ENCODE results near the gene LRCOL1.
"Not testable (repeated sequence)": the region's sequence is repeated elsewhere in the genome, so short reads cannot be mapped to it uniquely, and the experiment has no call there.

LRCOL1 gene

GRCh38 chr12:132602572-132603239 lies 7.7 kb downstream of the LRCOL1 start:
- Histone ChIP-seq H3K27me3 (ENCODE audit: control insufficient read depth, insufficient read depth, low read length) (peaks cover 69% of the 10 kb centered on the region), H3K36me3 (ENCODE audit: insufficient read depth, low read length) (no peaks in the 10 kb centered on the region), H3K4me2 (ENCODE audit: low read length) (no peak overlapping the region), H3K4me1 (ENCODE audit: control insufficient read depth, insufficient read depth, low read length) (peaks cover 21% of the 10 kb centered on the region), H3K9ac (ENCODE audit: low read depth, low read length) (no peak overlapping the region), H3K4me3 (ENCODE audit: low read length) (no peak overlapping the region), H3K9me3 (replicated peaks; ENCODE audit: low read length) (no peaks in the 10 kb centered on the region)

- H3K27me3 ChIP-seq (ENCODE audit: control insufficient read depth, insufficient read depth, low read length) = peaks cover 58% of the 10 kb centered on the region
- H3K36me3 ChIP-seq (ENCODE audit: insufficient read depth, low read length) = no peaks in the 10 kb centered on the region
- no peak overlapping the region for H3K9ac ChIP-seq (ENCODE audit: low read depth, low read length)
- H3K4me1 ChIP-seq (ENCODE audit: control insufficient read depth, insufficient read depth, low read length) = peaks cover 14% of the 10 kb centered on the region
- no peaks in the 10 kb centered on the region for H3K9me3 ChIP-seq (replicated peaks; ENCODE audit: low read length)
- peak overlapping the region; percentile 94 for H3K4me2 ChIP-seq (ENCODE audit: low read length)
- H3K4me3 ChIP-seq (ENCODE audit: low read length) = peak overlapping the region; percentile 74
These were observed 9.1 kb downstream of the LRCOL1 start for GRCh38 chr12:132601171-132601883.

GRCh38 chr12:132600048-132601032 lies 10.0 kb downstream of the LRCOL1 start:
- Histone ChIP-seq H3K27me3 (ENCODE audit: control insufficient read depth, insufficient read depth, low read length) (peaks cover 52% of the 10 kb centered on the region), H3K4me3 (ENCODE audit: low read length) (peak overlapping the region; percentile 74), H3K36me3 (ENCODE audit: insufficient read depth, low read length) (no peaks in the 10 kb centered on the region), H3K4me2 (ENCODE audit: low read length) (peak overlapping the region; percentile 94), H3K9ac (ENCODE audit: low read depth, low read length) (peak overlapping the region; percentile 76), H3K9me3 (replicated peaks; ENCODE audit: low read length) (no peaks in the 10 kb centered on the region), H3K4me1 (ENCODE audit: control insufficient read depth, insufficient read depth, low read length) (peaks cover 20% of the 10 kb centered on the region)

GRCh38 chr12:132599502-132599901 lies 10.9 kb downstream of the LRCOL1 start:
- H3K4me2 ChIP-seq (ENCODE audit: low read length); H3K4me3 ChIP-seq (ENCODE audit: low read length); H3K9me3 ChIP-seq (replicated peaks; ENCODE audit: low read length); H3K36me3 ChIP-seq (ENCODE audit: insufficient read depth, low read length); H3K9ac ChIP-seq (ENCODE audit: low read depth, low read length): not testable (repeated sequence)
- H3K27me3 ChIP-seq (ENCODE audit: control insufficient read depth, insufficient read depth, low read length) = peaks cover 45% of the 10 kb centered on the region
- peaks cover 20% of the 10 kb centered on the region for H3K4me1 ChIP-seq (ENCODE audit: control insufficient read depth, insufficient read depth, low read length)

- Histone ChIP-seq H3K4me1 (ENCODE audit: control insufficient read depth, insufficient read depth, low read length) (peaks cover 20% of the 10 kb centered on the region), H3K27me3 (ENCODE audit: control insufficient read depth, insufficient read depth, low read length) (peaks cover 31% of the 10 kb centered on the region), H3K36me3 (ENCODE audit: insufficient read depth, low read length) (no peaks in the 10 kb centered on the region), H3K9ac (ENCODE audit: low read depth, low read length) (no peak overlapping the region), H3K4me3 (ENCODE audit: low read length) (peak overlapping the region; percentile 68), H3K4me2 (ENCODE audit: low read length) (peak overlapping the region; percentile 80), H3K9me3 (replicated peaks; ENCODE audit: low read length) (no peaks in the 10 kb centered on the region)
These were observed 12.8 kb downstream of the LRCOL1 start for GRCh38 chr12:132597333-132598316.

- Histone ChIP-seq H3K9ac (ENCODE audit: low read depth, low read length) (no peak overlapping the region), H3K36me3 (ENCODE audit: insufficient read depth, low read length) (no peaks in the 10 kb centered on the region), H3K9me3 (replicated peaks; ENCODE audit: low read length) (no peaks in the 10 kb centered on the region), H3K4me1 (ENCODE audit: control insufficient read depth, insufficient read depth, low read length) (peaks cover 20% of the 10 kb centered on the region), H3K27me3 (ENCODE audit: control insufficient read depth, insufficient read depth, low read length) (peaks cover 17% of the 10 kb centered on the region), H3K4me3 (ENCODE audit: low read length) (no peak overlapping the region), H3K4me2 (ENCODE audit: low read length) (no peak overlapping the region)
These were observed 14.4 kb downstream of the LRCOL1 start for GRCh38 chr12:132596016-132596415.

- H3K4me2 ChIP-seq (ENCODE audit: low read length) = no peak overlapping the region
- no peaks in the 10 kb centered on the region for H3K9me3 ChIP-seq (replicated peaks; ENCODE audit: low read length)
- H3K4me3 ChIP-seq (ENCODE audit: low read length) = no peak overlapping the region
- H3K9ac ChIP-seq (ENCODE audit: low read depth, low read length) = no peak overlapping the region
- H3K36me3 ChIP-seq (ENCODE audit: insufficient read depth, low read length) = no peaks in the 10 kb centered on the region
- peaks cover 12% of the 10 kb centered on the region for H3K4me1 ChIP-seq (ENCODE audit: control insufficient read depth, insufficient read depth, low read length)
- peaks cover 12% of the 10 kb centered on the region for H3K27me3 ChIP-seq (ENCODE audit: control insufficient read depth, insufficient read depth, low read length)
These were observed 15.2 kb downstream of the LRCOL1 start for GRCh38 chr12:132595183-132595582.

GRCh38 chr12:132593938-132594358 lies 16.4 kb downstream of the LRCOL1 start:
- Histone ChIP-seq H3K4me3 (ENCODE audit: low read length) (no peak overlapping the region), H3K27me3 (ENCODE audit: control insufficient read depth, insufficient read depth, low read length) (peaks cover 16% of the 10 kb centered on the region), H3K9me3 (replicated peaks; ENCODE audit: low read length) (no peaks in the 10 kb centered on the region)

GRCh38 chr12:132593521-132593920 lies 16.9 kb downstream of the LRCOL1 start:
- peak overlapping the region; percentile 68 for H3K4me2 ChIP-seq (ENCODE audit: low read length)
- H3K36me3 ChIP-seq (ENCODE audit: insufficient read depth, low read length) = no peaks in the 10 kb centered on the region
- H3K4me3 ChIP-seq (ENCODE audit: low read length) = no peak overlapping the region
- H3K9me3 ChIP-seq (replicated peaks; ENCODE audit: low read length) = no peaks in the 10 kb centered on the region
- no peak overlapping the region for H3K9ac ChIP-seq (ENCODE audit: low read depth, low read length)
- peaks cover 6% of the 10 kb centered on the region for H3K4me1 ChIP-seq (ENCODE audit: control insufficient read depth, insufficient read depth, low read length)
- peaks cover 20% of the 10 kb centered on the region for H3K27me3 ChIP-seq (ENCODE audit: control insufficient read depth, insufficient read depth, low read length)

More at GRCh38 chr12:132593938-132594358, 16.4 kb downstream of the LRCOL1 start:
- Histone ChIP-seq H3K4me1 (ENCODE audit: control insufficient read depth, insufficient read depth, low read length) (peaks cover 10% of the 10 kb centered on the region), H3K36me3 (ENCODE audit: insufficient read depth, low read length) (no peaks in the 10 kb centered on the region), H3K9ac (ENCODE audit: low read depth, low read length) (no peak overlapping the region), H3K4me2 (ENCODE audit: low read length) (peak overlapping the region; percentile 68)

- Histone ChIP-seq H3K9me3 (replicated peaks; ENCODE audit: low read length) (no peaks in the 10 kb centered on the region), H3K4me1 (ENCODE audit: control insufficient read depth, insufficient read depth, low read length) (peaks cover 6% of the 10 kb centered on the region), H3K4me2 (ENCODE audit: low read length) (no peak overlapping the region), H3K9ac (ENCODE audit: low read depth, low read length) (no peak overlapping the region), H3K4me3 (ENCODE audit: low read length) (no peak overlapping the region), H3K27me3 (ENCODE audit: control insufficient read depth, insufficient read depth, low read length) (peaks cover 24% of the 10 kb centered on the region), H3K36me3 (ENCODE audit: insufficient read depth, low read length) (no peaks in the 10 kb centered on the region)
These were observed 17.3 kb downstream of the LRCOL1 start for GRCh38 chr12:132593071-132593470.
